K562 (cell line): ENCODE data around the gene WIPF3. TPM values are rescaled to one million over a fixed set of nuclear protein-coding genes. Genes with fewer than 3 reads are reported as not detected.

Experiments used
- ATAC-seq: fragments of 200-7000 bp; cut with Tn5 transposase; 3 replicates; pipeline ENCODE4 v1.9.1; 2020; ENCODE audit warnings: moderate library complexity
- BruUV-seq: library from RNA; stranded (reverse); fragments of 400-500 nt; replicated peaks from 2 replicates; lab custom pipeline; 2021; lab: Mats Ljungman, UMichigan
- CTCF ChIA-PET: fragments of 300-600 bp; formaldehyde crosslinking; extraction: SDS; loops from one replicate; lab custom pipeline; 2021; ENCODE audit warnings: low intra/inter-chr PET ratio; lab: Yijun Ruan, JAX
- POLR2A ChIA-PET: fragments of 300-600, 350-650 bp; sonication (Branson Sonifier 250); formaldehyde crosslinking; extraction: SDS; loops from one replicate; lab custom pipeline; 2021; ENCODE audit warnings: antibody characterized with exemption, inconsistent platforms; lab: Yijun Ruan, JAX
- DNase-seq, 4 experiments: peaks; one replicate each; pipeline versions ENCODE4 v3.0.0 to v3.0.0-alpha.2; 2011 to 2018; ENCODE audit warnings: low spot score in 3 of 4, mixed read lengths in 3 of 4; ENCODE audit errors: extremely low read depth in 1 of 4
- FAIRE-seq: peaks from 2 replicates; lab custom pipeline; 2011; peaks lifted over from hg19 to GRCh38; lab: Jason Lieb, UNC
- H2AFZ ChIP-seq: 2 replicates; pipeline ENCODE4 v1.6.0; 2011; ENCODE audit warnings: low read depth, low read length, control low read depth, inconsistent platforms
- H3K27ac ChIP-seq: fragments of 200-600 bp; 3 replicates; pipeline ENCODE4 v1.8.0; 2011; ENCODE audit warnings: low read depth, mild to moderate bottlenecking, control low read depth, inconsistent platforms, low read length, moderate library complexity, mixed read lengths; ENCODE audit errors: extremely low read depth
- H3K27me3 ChIP-seq, 2 experiments: fragments of 300-600 bp in 1 of 2; 2 replicates in 1 of 2; 3 replicates in 1 of 2; pipeline versions ENCODE4 v1.6.0 to v1.8.0; 2011; ENCODE audit warnings: inconsistent platforms in 2 of 2, low read length in 2 of 2, mild to moderate bottlenecking in 1 of 2, mixed read lengths in 1 of 2, moderate library complexity in 1 of 2; ENCODE audit not compliant: control insufficient read depth in 2 of 2, insufficient read depth in 2 of 2
- H3K36me3 ChIP-seq: fragments of 300-600 bp; 3 replicates; pipeline ENCODE4 v1.8.0; 2011; ENCODE audit warnings: mild to moderate bottlenecking, low read length, inconsistent platforms; ENCODE audit not compliant: control insufficient read depth, insufficient read depth
- H3K4me1 ChIP-seq, 2 experiments: fragments of 200-600 bp in 1 of 2; replicated peaks in 1 of 2; 2 replicates in 1 of 2; 3 replicates in 1 of 2; pipeline versions ENCODE4 v1.5.1 to v1.8.0; 2011; ENCODE audit warnings: inconsistent platforms in 2 of 2, low read length in 2 of 2, mild to moderate bottlenecking in 1 of 2, mixed read lengths in 1 of 2, moderate library complexity in 1 of 2; ENCODE audit not compliant: control insufficient read depth in 2 of 2, insufficient read depth in 2 of 2
- H3K4me2 ChIP-seq: 2 replicates; pipeline ENCODE4 v1.6.1; 2011; ENCODE audit warnings: low read length, control low read depth, inconsistent platforms, mixed read lengths; ENCODE audit not compliant: insufficient read depth
- H3K4me3 ChIP-seq: fragments of 200-600 bp; sonication (generic), shearing (Covaris generic); 2 replicates; pipeline ENCODE4 v1.5.1; 2016; ENCODE audit warnings: control low read depth, inconsistent platforms
- H3K79me2 ChIP-seq: fragments of 200-600 bp; 3 replicates; pipeline ENCODE4 v1.8.0; 2011; ENCODE audit warnings: low read length, inconsistent platforms; ENCODE audit not compliant: control insufficient read depth, insufficient read depth
- H3K9ac ChIP-seq, 2 experiments: 2 replicates each; pipeline versions ENCODE4 v1.6.0 to v1.6.1; 2011; ENCODE audit warnings: low read depth in 2 of 2, low read length in 2 of 2, control low read depth in 1 of 2, inconsistent platforms in 1 of 2, mild to moderate bottlenecking in 1 of 2, mixed read lengths in 1 of 2; ENCODE audit not compliant: insufficient read depth in 1 of 2
- H3K9me1 ChIP-seq: one replicate; pipeline ENCODE4 v1.6.0; 2011; ENCODE audit warnings: inconsistent platforms, mild to moderate bottlenecking, low read length, moderate library complexity; ENCODE audit not compliant: control insufficient read depth, insufficient read depth
- H3K9me3 ChIP-seq: replicated peaks from 2 replicates; pipeline ENCODE4 v1.5.1; 2011; ENCODE audit warnings: low read depth, low read length, inconsistent platforms; ENCODE audit not compliant: control insufficient read depth, insufficient read depth
- H4K20me1 ChIP-seq: replicated peaks from 2 replicates; pipeline ENCODE4 v1.6.1; 2011; ENCODE audit warnings: low read length, inconsistent platforms, mixed read lengths; ENCODE audit not compliant: control insufficient read depth, insufficient read depth
- CREBBP ChIP-seq: IDR thresholded peaks from one replicate; pipeline ENCODE4 v1.6.1; 2012; ENCODE audit warnings: low read depth, mild to moderate bottlenecking, control low read depth, inconsistent platforms, low read length
- CTCF ChIP-seq, 3 experiments: IDR thresholded peaks in 2 of 3; conservative IDR thresholded peaks in 1 of 3; 2 replicates each; pipeline ENCODE4 v1.5.1; 2011 to 2012; ENCODE audit warnings: low read length in 3 of 3, mild to moderate bottlenecking in 3 of 3, control low read depth in 2 of 3, improper control_type of control experiment in 1 of 3, inconsistent platforms in 1 of 3, low read depth in 1 of 3, mixed read lengths in 1 of 3, moderate library complexity in 1 of 3; ENCODE audit not compliant: insufficient read depth in 2 of 3
- DACH1 ChIP-seq: fragments of 450-650 bp; IDR thresholded peaks from 2 replicates; pipeline ENCODE4 v1.6.1; 2018; ENCODE audit not compliant: partially characterized antibody
- ELF1 ChIP-seq: fragments of 200-800 bp; sonication (Bioruptor generic); IDR thresholded peaks from 2 replicates; pipeline ENCODE4 v1.6.1; 2016; ENCODE audit warnings: missing genetic modification characterization, missing compliant biosample characterization
- RAD21 ChIP-seq, 2 experiments: fragments of 250-450 bp in 1 of 2; fragments of 450-650 bp in 1 of 2; sonication (Bioruptor Pico) in 1 of 2; formaldehyde crosslinking in 1 of 2; IDR thresholded peaks in 1 of 2; conservative IDR thresholded peaks in 1 of 2; 2 replicates each; pipeline versions ENCODE4 v1.4.0 to v1.8.0; 2020 to 2022; ENCODE audit warnings: mild to moderate bottlenecking in 2 of 2, moderate library complexity in 1 of 2
- REST ChIP-seq, 2 experiments: fragments of 450-650 bp; formaldehyde crosslinking in 1 of 2; IDR thresholded peaks; 2 replicates each; pipeline versions ENCODE4 v1.4.0 to v1.6.1; 2014 to 2020; ENCODE audit warnings: mild to moderate bottlenecking in 2 of 2, borderline replicate concordance in 1 of 2, low read depth in 1 of 2
- SAFB ChIP-seq: fragments of 200-400 bp; formaldehyde crosslinking; IDR thresholded peaks from 2 replicates; pipeline ENCODE4 v1.6.1; 2017; ENCODE audit warnings: low read depth, low read length, borderline replicate concordance
- SMC3 ChIP-seq: conservative IDR thresholded peaks from 2 replicates; pipeline ENCODE4 v1.6.1; 2011; ENCODE audit warnings: low read depth, low read length, improper control_type of control experiment; ENCODE audit not compliant: insufficient read depth
- ZNF583 ChIP-seq: fragments of 250-450 bp; sonication (Bioruptor Pico); IDR thresholded peaks from 2 replicates; pipeline ENCODE4 v1.4.0; 2020
- WGBS: fragments of 100-300 bp; shearing (Covaris generic); methylation state at CpG from one replicate; pipeline ENCODE4 v1.1.6; 2016; ENCODE audit warnings: low coverage, mixed read lengths; ENCODE audit not compliant: insufficient coverage; ENCODE audit errors: missing lambda C conversion rate; 5-methylcytosine and 5-hydroxymethylcytosine counted together
- in situ Hi-C: fragments of 300-500 bp; cut with MboI; formaldehyde crosslinking; loops from 4 replicates; pipeline ENCODE4 v1.15.0; 2018; ENCODE audit warnings: inconsistent platforms, mixed read lengths
- intact Hi-C: fragments of 100-400 bp; cut with micrococcal nuclease; formaldehyde crosslinking; loops from 2 replicates; pipeline ENCODE4 v1.14.2; 2022
- polyA plus RNA-seq, 8 experiments: library from polyadenylated mRNA; depleted of rRNA in 4 of 8; stranded (reverse) in 5 of 8; unstranded in 3 of 8; fragments of >200 nt; fragmentation: Nextera tagmentation in 2 of 8; fragmentation: Illumina TruSeq in 1 of 8; extraction: Ambion mirVana in 2 of 8; extraction: Trizol in 1 of 8; gene quantifications; 2 replicates each; pipeline versions ENCODE4 v1.2.1 to v1.2.3, GENCODE V29; 2011 to 2014; ENCODE audit warnings: inconsistent platforms in 1 of 8, missing spikeins in 1 of 8
- total RNA-seq, 7 experiments: library from RNA; depleted of rRNA in 6 of 7; stranded (reverse); fragments of >200 nt in 6 of 7; fragmentation: Illumina TruSeq in 2 of 7; extraction: Trizol in 2 of 7; gene quantifications; 2 replicates each; pipeline versions ENCODE4 v1.2.1 to v1.2.3, GENCODE V29; 2011 to 2021; ENCODE audit warnings: low replicate concordance in 1 of 7

The WIPF3 gene
- total and polyA plus RNA-seq, 9 of the 15 experiments (the other 6 are each of a cell fraction or from before 2014, with no cell fraction given): 0.18 to 3.2 (median 1.7) TPM

GRCh38 chr7:29878081-29878688 lies 71.9 kb downstream of the WIPF3 start:
- no peak overlapping the region for H3K4me2 ChIP-seq
- no peaks in the 10 kb centered on the region for H4K20me1 ChIP-seq
- H3K4me1 ChIP-seq: peaks cover 0 to 3% of the 10 kb centered on the region in 2 experiments; a peak in 1 of 5 replicates
- no TSS peak for BruUV-seq
- ChIA-PET POLR2A (interaction anchor here (1.0 kb wide), 1 partner anchor 65 kb away, joined by 3 read pairs; no protein-coding TSS in a partner anchor), CTCF (interaction anchor here (0.6 to 1.7 kb wide), 3 partner anchors 43 to 284 kb away, joined by 3 to 7 read pairs (median 3); no protein-coding TSS in a partner anchor)
- H2AFZ ChIP-seq: no peak overlapping the region
- intact Hi-C loops: loop anchor here (2.0 to 5.0 kb wide), 2 partner anchors 43 to 184 kb away; no protein-coding TSS in a partner anchor
- WGBS: 20% methylated on average over 5 of the region's 5 CpGs
- H3K4me3 ChIP-seq: no peak overlapping the region
- no peaks in the 10 kb centered on the region for H3K79me2 ChIP-seq
- no peaks in the 10 kb centered on the region for H3K27me3 ChIP-seq
- no peak overlapping the region for H3K9ac ChIP-seq
- no peaks in the 10 kb centered on the region for H3K36me3 ChIP-seq
- in situ Hi-C loops: loop anchor here (10.0 kb wide), 1 partner anchor 177 kb away; no protein-coding TSS in a partner anchor
- peak; percentile 58; the same call in 2 of the 3 replicates for ATAC-seq
- H3K27ac ChIP-seq: no peak overlapping the region
- peak; percentile 32 for FAIRE-seq
- no peaks in the 10 kb centered on the region for H3K9me3 ChIP-seq
- DNase-seq: peak; percentile 20 to 39 (median 30)
- no peaks in the 10 kb centered on the region for H3K9me1 ChIP-seq
- TF ChIP-seq ZNF583 (CRISPR knock-in tag) (no peak), CREBBP (no peak), CTCF (IDR thresholded peaks at IDR 0.05 in 2 of 3, conservative IDR thresholded peaks at IDR 0.05 in 1 of 3; ENCODE audit: insufficient read depth in 2 of 3, low read depth in 1 of 3, low read length in 3 of 3) (peak; percentile 46 to 75 (median 50); a peak in 4 of 6 replicates), SMC3 (0 out of 2 replicates have a peak, but pooled peaks have one; percentile 10), REST (IDR thresholded peaks at IDR 0.05; ENCODE audit: borderline replicate concordance) (peak; percentile 55; the same call in 1 of the 2 replicates), REST (CRISPR knock-in tag; IDR thresholded peaks at IDR 0.05; ENCODE audit: low read depth) (no peak), RAD21 (CRISPR knock-in tag; conservative IDR thresholded peaks at IDR 0.05 in 1 of 2, IDR thresholded peaks at IDR 0.05 in 1 of 2) (peak; percentile 61 to 76), SAFB (no peak), ELF1 (no peak), DACH1 (peak; percentile 6)
